H1 (cell line): ENCODE results near the gene CLTCL1. TPM values are rescaled to one million over a fixed set of nuclear protein-coding genes. Genes with fewer than 3 reads are reported as not detected.

Experiments
- BCL11A ChIP-seq, 2 experiments: IDR thresholded peaks; one replicate each; pipeline ENCODE4 v1.6.1; 2011; ENCODE audit warnings: low read depth in 2 of 2, low read length in 2 of 2, mild to moderate bottlenecking in 2 of 2
- HDAC6 ChIP-seq: IDR thresholded peaks from one replicate; pipeline ENCODE4 v1.7.1; 2012; ENCODE audit warnings: low read depth, mild to moderate bottlenecking, inconsistent platforms, low read length, moderate library complexity
- MAFK ChIP-seq: IDR thresholded peaks from 2 replicates; pipeline ENCODE4 v1.6.1; 2012; ENCODE audit warnings: low read depth, mild to moderate bottlenecking, improper control_type of control experiment, low read length
- SP2 ChIP-seq: IDR thresholded peaks from 2 replicates; pipeline ENCODE4 v1.6.1; 2012; ENCODE audit warnings: mild to moderate bottlenecking, low read length, inconsistent platforms
- SP4 ChIP-seq: IDR thresholded peaks from 2 replicates; pipeline ENCODE4 v1.6.1; 2012; ENCODE audit warnings: low read length, inconsistent platforms
- TEAD4 ChIP-seq: IDR thresholded peaks from 2 replicates; pipeline ENCODE4 v1.6.1; 2012; ENCODE audit warnings: low read depth, low read length, inconsistent platforms, mixed read lengths
- polyA plus RNA-seq, 7 experiments: library from polyadenylated mRNA; depleted of rRNA in 3 of 7; stranded (reverse) in 5 of 7; unstranded in 2 of 7; fragments of >200 nt in 5 of 7; fragments of 200-250 nt in 2 of 7; gene quantifications; 1 replicate in 5 of 7; 2 replicates in 1 of 7; 4 replicates in 1 of 7; pipeline versions ENCODE4 v1.2.1 to v1.2.3, GENCODE V29; 2011 to 2013; ENCODE audit warnings: missing spikeins in 2 of 7, mixed read lengths in 2 of 7
- total RNA-seq: library from RNA; stranded (reverse); fragmentation: NEBNext Ultra II Directional; extraction: Animal tissue kit (Norgen Biotek cat#: 25700); gene quantifications from 2 replicates; pipeline ENCODE4 v1.2.1, GENCODE V29; 2021
- TF ChIP-seq, protein P1 (sequence below), 3 experiments: IDR thresholded peaks; 1 replicate in 2 of 3; 2 replicates in 1 of 3; pipeline versions ENCODE4 v1.5.1 to v1.6.1; 2011; ENCODE audit warnings: low read length in 3 of 3, mild to moderate bottlenecking in 3 of 3, inconsistent platforms in 2 of 3, low read depth in 1 of 3, moderate library complexity in 1 of 3; ENCODE audit not compliant: insufficient read depth in 1 of 3; ENCODE audit errors: control extremely low read depth in 1 of 3
- TF ChIP-seq, protein P2 (sequence below): IDR thresholded peaks from 2 replicates; pipeline ENCODE4 v1.6.1; 2012; ENCODE audit warnings: inconsistent platforms

The CLTCL1 gene
- total and polyA plus RNA-seq, 2 of the 8 experiments (the other 6 are each of a cell fraction or from before 2014, with no cell fraction given) = 12.4 to 17.0 TPM

DNA sequence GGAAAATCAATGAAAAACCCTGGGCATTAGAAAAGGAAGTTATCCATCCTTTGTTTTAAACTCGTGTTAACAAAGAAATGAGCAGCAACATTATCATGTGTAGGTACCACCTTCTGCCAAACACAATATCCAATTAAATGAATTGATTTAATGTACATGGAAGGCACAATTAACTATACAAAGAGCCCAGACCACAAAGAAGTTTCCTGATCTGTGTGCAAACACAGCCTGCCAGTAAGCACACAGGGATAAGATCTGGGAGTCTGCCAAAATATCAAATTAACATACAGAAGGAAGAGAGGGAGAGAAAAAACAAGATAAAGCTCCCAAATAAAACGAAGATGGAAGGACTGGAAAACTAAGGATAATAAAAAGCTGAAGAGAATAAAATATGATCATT lies 58.9 kb downstream of the CLTCL1 start (continued):
- TF ChIP-seq SP2 = no peak
- no peak for TF ChIP-seq MAFK
- no peak for TF ChIP-seq TEAD4
- TF ChIP-seq, protein P1, sequence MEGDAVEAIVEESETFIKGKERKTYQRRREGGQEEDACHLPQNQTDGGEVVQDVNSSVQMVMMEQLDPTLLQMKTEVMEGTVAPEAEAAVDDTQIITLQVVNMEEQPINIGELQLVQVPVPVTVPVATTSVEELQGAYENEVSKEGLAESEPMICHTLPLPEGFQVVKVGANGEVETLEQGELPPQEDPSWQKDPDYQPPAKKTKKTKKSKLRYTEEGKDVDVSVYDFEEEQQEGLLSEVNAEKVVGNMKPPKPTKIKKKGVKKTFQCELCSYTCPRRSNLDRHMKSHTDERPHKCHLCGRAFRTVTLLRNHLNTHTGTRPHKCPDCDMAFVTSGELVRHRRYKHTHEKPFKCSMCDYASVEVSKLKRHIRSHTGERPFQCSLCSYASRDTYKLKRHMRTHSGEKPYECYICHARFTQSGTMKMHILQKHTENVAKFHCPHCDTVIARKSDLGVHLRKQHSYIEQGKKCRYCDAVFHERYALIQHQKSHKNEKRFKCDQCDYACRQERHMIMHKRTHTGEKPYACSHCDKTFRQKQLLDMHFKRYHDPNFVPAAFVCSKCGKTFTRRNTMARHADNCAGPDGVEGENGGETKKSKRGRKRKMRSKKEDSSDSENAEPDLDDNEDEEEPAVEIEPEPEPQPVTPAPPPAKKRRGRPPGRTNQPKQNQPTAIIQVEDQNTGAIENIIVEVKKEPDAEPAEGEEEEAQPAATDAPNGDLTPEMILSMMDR (IDR thresholded peaks at IDR 0.05; ENCODE audit: control extremely low read depth in 1 of 3, insufficient read depth in 1 of 3, low read depth in 1 of 3, low read length in 3 of 3) = no peak
- no peak for TF ChIP-seq SP4
- no peak for TF ChIP-seq BCL11A (IDR thresholded peaks at IDR 0.05; ENCODE audit: low read depth in 2 of 2, low read length in 2 of 2)
- TF ChIP-seq, protein P2, sequence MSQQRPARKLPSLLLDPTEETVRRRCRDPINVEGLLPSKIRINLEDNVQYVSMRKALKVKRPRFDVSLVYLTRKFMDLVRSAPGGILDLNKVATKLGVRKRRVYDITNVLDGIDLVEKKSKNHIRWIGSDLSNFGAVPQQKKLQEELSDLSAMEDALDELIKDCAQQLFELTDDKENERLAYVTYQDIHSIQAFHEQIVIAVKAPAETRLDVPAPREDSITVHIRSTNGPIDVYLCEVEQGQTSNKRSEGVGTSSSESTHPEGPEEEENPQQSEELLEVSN = no peak
- no peak for TF ChIP-seq HDAC6
- TF ChIP-seq, all 59 proteins: peak for 0
